A673 (cell line): Measurements from ENCODE around the gene LONP2.

Source experiments
- CTCF ChIP-seq: fragments of 300-800, 200-600 bp; sonication (generic); conservative IDR thresholded peaks from 2 replicates; pipeline ENCODE4 v1.5.1; 2017; ENCODE audit warnings: low read depth, mild to moderate bottlenecking, antibody characterized with exemption, low read length, moderate library complexity, mixed read lengths
- EZH2 ChIP-seq: fragments of 200-600 bp; sonication (generic); IDR thresholded peaks from 2 replicates; pipeline ENCODE4 v1.6.1; 2017; ENCODE audit warnings: borderline replicate concordance, low read depth, mild to moderate bottlenecking, mixed read lengths, antibody characterized with exemption, low read length; ENCODE audit not compliant: poor library complexity, severe bottlenecking

- TF ChIP-seq CTCF = no peak
- TF ChIP-seq EZH2 = no peak
These were observed 6.6 kb downstream of the LONP2 start for GRCh38 chr16:48250520-48251278.
